Liver (tissue), 9 donors: ENCODE results near the gene BUB3. TPM values are rescaled to one million over a fixed set of nuclear protein-coding genes. Genes with fewer than 3 reads are reported as not detected.

ENCODE experiments used
- DNase-seq: peaks from one replicate; pipeline ENCODE4 v3.0.0-alpha.2; 2017; ENCODE audit warnings: low spot score
- H3K27ac ChIP-seq, 2 donors: one replicate each; pipeline ENCODE4 v1.7.0; 2013; ENCODE audit warnings: inconsistent platforms in 2 of 2, low read length in 2 of 2, control low read depth in 1 of 2, low read depth in 1 of 2, mild to moderate bottlenecking in 1 of 2
- H3K27me3 ChIP-seq, 4 donors: one replicate each; pipeline versions ENCODE4 v1.6.1 to v1.7.0; 2013; ENCODE audit warnings: low read length in 3 of 4, inconsistent platforms in 1 of 4, mild to moderate bottlenecking in 1 of 4, moderate library complexity in 1 of 4; ENCODE audit not compliant: control insufficient read depth in 4 of 4, insufficient read depth in 4 of 4
- H3K36me3 ChIP-seq, 4 donors: one replicate each; pipeline versions ENCODE4 v1.6.1 to v1.7.0; 2013; ENCODE audit warnings: low read length in 3 of 4, mild to moderate bottlenecking in 3 of 4, low read depth in 1 of 4, moderate library complexity in 1 of 4; ENCODE audit not compliant: control insufficient read depth in 4 of 4, insufficient read depth in 3 of 4
- H3K4me1 ChIP-seq, 4 donors: one replicate each; pipeline versions ENCODE4 v1.6.1 to v1.7.0; 2013; ENCODE audit warnings: low read length in 3 of 4, mild to moderate bottlenecking in 3 of 4, moderate library complexity in 1 of 4; ENCODE audit not compliant: control insufficient read depth in 4 of 4, insufficient read depth in 4 of 4
- H3K4me3 ChIP-seq, 3 donors: one replicate each; pipeline versions ENCODE4 v1.6.1 to v1.7.0; 2013; ENCODE audit warnings: low read length in 3 of 3, control low read depth in 1 of 3, low read depth in 1 of 3, mild to moderate bottlenecking in 1 of 3
- H3K9ac ChIP-seq, 2 donors: one replicate each; pipeline ENCODE4 v1.7.0; 2013; ENCODE audit warnings: low read length in 2 of 2, mild to moderate bottlenecking in 2 of 2, moderate library complexity in 2 of 2, control low read depth in 1 of 2, low read depth in 1 of 2
- H3K9me3 ChIP-seq, 4 donors: one replicate each; pipeline versions ENCODE4 v1.6.1 to v1.7.0; 2013; ENCODE audit warnings: low read length in 3 of 4; ENCODE audit not compliant: control insufficient read depth in 4 of 4
- ATF3 ChIP-seq: IDR thresholded peaks from 2 replicates; pipeline ENCODE4 v1.6.1; 2016; ENCODE audit warnings: antibody characterized with exemption
- CTCF ChIP-seq: fragments of 150-350 bp; IDR thresholded peaks from 2 replicates; pipeline ENCODE4 v1.5.1; 2017; ENCODE audit warnings: improper control_type of control experiment, low read depth, low read length; ENCODE audit not compliant: missing input control
- FOXA1 ChIP-seq: IDR thresholded peaks from 2 replicates; pipeline ENCODE4 v1.6.1; 2016; ENCODE audit warnings: antibody characterized with exemption
- FOXA2 ChIP-seq: IDR thresholded peaks from 2 replicates; pipeline ENCODE4 v1.6.1; 2016; ENCODE audit warnings: antibody characterized with exemption
- GABPA ChIP-seq, 2 donors: IDR thresholded peaks in 1 of 2; conservative IDR thresholded peaks in 1 of 2; 2 replicates each; pipeline ENCODE4 v1.6.1; 2016; ENCODE audit warnings: antibody characterized with exemption in 2 of 2, mild to moderate bottlenecking in 1 of 2, moderate library complexity in 1 of 2
- HNF4A ChIP-seq, 2 donors: conservative IDR thresholded peaks; 2 replicates each; pipeline ENCODE4 v1.6.1; 2016; ENCODE audit warnings: antibody characterized with exemption in 2 of 2, mild to moderate bottlenecking in 2 of 2
- NR2F2 ChIP-seq: IDR thresholded peaks from 2 replicates; pipeline ENCODE4 v1.6.1; 2016; ENCODE audit warnings: antibody characterized with exemption
- REST ChIP-seq: IDR thresholded peaks from 2 replicates; pipeline ENCODE4 v1.6.1; 2016; ENCODE audit warnings: antibody characterized with exemption, mild to moderate bottlenecking
- RXRA ChIP-seq, 2 donors: IDR thresholded peaks; 2 replicates each; pipeline ENCODE4 v1.6.1; 2017 to 2018; ENCODE audit warnings: antibody characterized with exemption in 2 of 2, mild to moderate bottlenecking in 1 of 2
- TAF1 ChIP-seq: conservative IDR thresholded peaks from 2 replicates; pipeline ENCODE4 v1.6.1; 2016; ENCODE audit warnings: antibody characterized with exemption, mild to moderate bottlenecking
- YY1 ChIP-seq: IDR thresholded peaks from 2 replicates; pipeline ENCODE4 v1.6.1; 2016; ENCODE audit warnings: antibody characterized with exemption, mild to moderate bottlenecking
- ZBTB33 ChIP-seq: IDR thresholded peaks from 2 replicates; pipeline ENCODE4 v1.6.1; 2016; ENCODE audit warnings: antibody characterized with exemption
- WGBS: extraction: QIAGEN DNeasy Blood & Tissue Kit; methylation state at CpG from one replicate; pipeline ENCODE4 v1.1.7; 2013; 5-methylcytosine and 5-hydroxymethylcytosine counted together
- polyA plus RNA-seq, 2 donors: library from polyadenylated mRNA; stranded (reverse) in 1 of 2; unstranded in 1 of 2; fragments of 200-250 nt in 1 of 2; fragments of >200 nt in 1 of 2; fragmentation: Nextera tagmentation in 1 of 2; extraction: Ambion mirVana in 1 of 2; gene quantifications; one replicate each; pipeline versions ENCODE4 v1.2.1 to v1.2.3, GENCODE V29; 2013 to 2015
- total RNA-seq, 2 donors: library from RNA; depleted of rRNA; stranded (reverse); fragments of >200 nt; gene quantifications; one replicate each; pipeline ENCODE4 v1.2.3, GENCODE V29; 2014
- TF ChIP-seq, protein P1 (sequence below): IDR thresholded peaks from 2 replicates; pipeline ENCODE4 v1.6.1; 2016; ENCODE audit warnings: antibody characterized with exemption
- donor health status: healthy.
- donor health status: healthy.
- donor health status: healthy.
- donor health status: healthy.
- donor health status: healthy.

Gene BUB3
- total and polyA plus RNA-seq, 4 donors: 27.1 to 90.9 (median 41.6) TPM

DNA sequence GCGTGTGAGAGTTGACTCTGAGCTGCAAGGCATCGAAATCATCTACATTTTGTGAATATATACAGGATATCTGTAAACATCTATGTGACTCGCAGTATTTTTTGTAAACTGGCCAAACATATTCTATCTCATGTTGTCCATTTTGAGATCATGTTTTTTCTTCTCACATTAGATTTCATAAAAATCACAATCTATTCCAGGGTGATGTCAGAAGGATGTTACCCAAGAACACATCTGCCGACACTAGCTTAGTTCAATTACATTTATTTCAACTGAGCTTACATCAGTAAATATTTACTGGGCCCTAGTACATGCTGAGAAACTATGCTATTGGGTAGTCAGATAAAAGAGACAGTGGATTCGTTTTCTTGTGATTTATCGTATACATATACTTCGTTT is 2.5 kb upstream of the BUB3 start:
- H3K9ac ChIP-seq: no peak overlapping the region
- peaks cover 0 to 6% (median under 1%) of the 10 kb centered on the region in 4 donors for H3K36me3 ChIP-seq
- H3K4me1 ChIP-seq: peaks cover 10 to 42% (median 35%) of the 10 kb centered on the region in 4 donors
- no peak overlapping the region for H3K4me3 ChIP-seq
- WGBS: 17% methylated on average over 7 of the region's 7 CpGs
- DNase-seq: no peak
- H3K27me3 ChIP-seq: peaks cover 12 to 31% (median 19%) of the 10 kb centered on the region in 4 donors
- no peak overlapping the region for H3K27ac ChIP-seq
- TF ChIP-seq NR2F2 (no peak), ATF3 (no peak), GABPA (IDR thresholded peaks at IDR 0.05 in 1 of 2, conservative IDR thresholded peaks at IDR 0.05 in 1 of 2) (no peak), FOXA1 (no peak), CTCF (no peak), FOXA2 (no peak)
- no peaks in the 10 kb centered on the region for H3K9me3 ChIP-seq

DNA sequence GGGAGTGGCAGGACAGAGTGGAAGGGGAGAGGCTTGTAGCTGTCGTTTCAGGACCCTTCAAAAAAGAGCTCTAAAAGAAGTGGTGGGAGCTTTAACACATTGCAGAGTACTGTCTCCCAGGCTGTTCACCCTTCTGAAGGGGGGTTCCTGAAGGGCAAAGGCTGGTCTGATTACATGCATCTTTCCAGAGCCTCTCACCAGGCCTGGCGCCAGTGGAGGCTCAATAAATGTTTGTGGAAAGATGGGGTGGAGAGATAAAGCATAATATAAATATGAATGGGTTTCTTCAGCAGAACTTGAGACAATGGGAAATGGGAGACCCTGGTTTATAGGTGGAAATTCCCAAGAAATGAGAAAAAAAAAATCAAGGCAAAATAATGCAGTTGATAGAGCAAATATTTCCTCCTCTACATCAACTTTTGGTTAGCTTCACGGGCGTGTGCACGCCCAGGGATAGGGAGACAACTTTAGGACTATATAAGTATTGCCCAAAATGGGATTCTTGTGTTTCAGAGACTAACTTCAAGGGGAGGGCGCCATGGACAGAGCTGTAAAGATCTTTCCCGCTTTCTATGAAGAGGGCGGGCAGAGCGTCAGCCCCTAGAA is 613 bp upstream of the BUB3 start:
- Histone ChIP-seq H3K4me1 (peaks cover 7 to 38% (median 35%) of the 10 kb centered on the region in 4 donors), H3K36me3 (peaks cover 0 to 10% (median 6%) of the 10 kb centered on the region in 4 donors), H3K27ac (no peak overlapping the region), H3K4me3 (no peak overlapping the region), H3K9ac (no peak overlapping the region), H3K27me3 (peaks cover 8 to 26% (median 12%) of the 10 kb centered on the region in 4 donors), H3K9me3 (no peaks in the 10 kb centered on the region)
- WGBS: 38% methylated on average over 9 of the region's 9 CpGs
- DNase-seq: no peak
- no peak for TF ChIP-seq RXRA (IDR thresholded peaks at IDR 0.05)
- TF ChIP-seq GABPA (IDR thresholded peaks at IDR 0.05 in 1 of 2, conservative IDR thresholded peaks at IDR 0.05 in 1 of 2): no peak
- no peak for TF ChIP-seq HNF4A (conservative IDR thresholded peaks at IDR 0.05)
- TF ChIP-seq FOXA2: no peak
- TF ChIP-seq, protein P1, sequence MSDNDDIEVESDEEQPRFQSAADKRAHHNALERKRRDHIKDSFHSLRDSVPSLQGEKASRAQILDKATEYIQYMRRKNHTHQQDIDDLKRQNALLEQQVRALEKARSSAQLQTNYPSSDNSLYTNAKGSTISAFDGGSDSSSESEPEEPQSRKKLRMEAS: no peak
- TF ChIP-seq ZBTB33: no peak
- peak; percentile 5 for TF ChIP-seq NR2F2

GRCh38 chr10:123154711-123155505 is 706 bp downstream of the BUB3 start:
- Histone ChIP-seq H3K36me3 (peaks cover 0 to 13% (median 6%) of the 10 kb centered on the region in 4 donors), H3K27ac (peak overlapping the region; percentile 60 to 79), H3K27me3 (peaks cover 6 to 20% (median 7%) of the 10 kb centered on the region in 4 donors), H3K9ac (peak overlapping the region; percentile 33 to 73), H3K9me3 (no peaks in the 10 kb centered on the region), H3K4me3 (peak overlapping the region; percentile 70 to 88 (median 81)), H3K4me1 (peaks cover 7 to 30% (median 26%) of the 10 kb centered on the region in 4 donors)
- peak; percentile 67 for DNase-seq
- 4% methylated on average over 49 of the region's 49 CpGs for WGBS
- TF ChIP-seq REST (no peak), YY1 (no peak), TAF1 (no peak), FOXA2 (no peak), RXRA (IDR thresholded peaks at IDR 0.05) (no peak), ATF3 (no peak), FOXA1 (no peak)
- TF ChIP-seq, protein P1: no peak
